IPS-18a (cell line): Measurements from ENCODE around the gene PIEZO1.
"Not testable (repeated sequence)": the region's sequence is repeated elsewhere in the genome, so short reads cannot be mapped to it uniquely, and the experiment has no call there.

Experiments
- H3K27ac ChIP-seq: one replicate; pipeline ENCODE4 v1.5.1; 2013; ENCODE audit warnings: low read length
- H3K27me3 ChIP-seq: one replicate; pipeline ENCODE4 v1.6.1; 2013; ENCODE audit warnings: mild to moderate bottlenecking, low read length; ENCODE audit not compliant: control insufficient read depth, insufficient read depth
- H3K36me3 ChIP-seq: one replicate; pipeline ENCODE4 v1.6.1; 2013; ENCODE audit warnings: low read depth, low read length; ENCODE audit not compliant: control insufficient read depth
- H3K4me1 ChIP-seq: one replicate; pipeline ENCODE4 v1.6.1; 2013; ENCODE audit warnings: low read depth, low read length; ENCODE audit not compliant: control insufficient read depth
- H3K4me3 ChIP-seq: one replicate; pipeline ENCODE4 v1.5.1; 2013; ENCODE audit warnings: low read length
- H3K9ac ChIP-seq: one replicate; pipeline ENCODE4 v1.6.1; 2013; ENCODE audit warnings: mild to moderate bottlenecking, low read length, moderate library complexity
- H3K9me3 ChIP-seq: one replicate; pipeline ENCODE4 v1.6.1; 2013; ENCODE audit warnings: low read depth, low read length; ENCODE audit not compliant: control insufficient read depth

PIEZO1 gene

GRCh38 chr16:88823646-88824045, 38.6 kb upstream of the PIEZO1 start:
- H3K27ac ChIP-seq, H3K27me3 ChIP-seq, H3K9ac ChIP-seq, H3K4me1 ChIP-seq, H3K9me3 ChIP-seq, H3K4me3 ChIP-seq, H3K36me3 ChIP-seq: not testable (repeated sequence)

GRCh38 chr16:88822281-88823040, 37.4 kb upstream of the PIEZO1 start:
- Histone ChIP-seq H3K27ac (no peak overlapping the region), H3K9me3 (no peaks in the 10 kb centered on the region), H3K4me1 (no peaks in the 10 kb centered on the region)

GRCh38 chr16:88821168-88821850, 36.3 kb upstream of the PIEZO1 start:
- H3K9ac ChIP-seq, result no peak overlapping the region
- no peaks in the 10 kb centered on the region for H3K27me3 ChIP-seq
- no peaks in the 10 kb centered on the region for H3K36me3 ChIP-seq
- H3K4me1 ChIP-seq, result no peaks in the 10 kb centered on the region
- no peaks in the 10 kb centered on the region for H3K9me3 ChIP-seq
- H3K27ac ChIP-seq, result no peak overlapping the region
- no peak overlapping the region for H3K4me3 ChIP-seq

More at GRCh38 chr16:88822281-88823040, 37.4 kb upstream of the PIEZO1 start:
- no peak overlapping the region for H3K4me3 ChIP-seq
- H3K27me3 ChIP-seq, result no peaks in the 10 kb centered on the region
- no peak overlapping the region for H3K9ac ChIP-seq
- H3K36me3 ChIP-seq, result no peaks in the 10 kb centered on the region

- Histone ChIP-seq H3K36me3 (no peaks in the 10 kb centered on the region), H3K9me3 (no peaks in the 10 kb centered on the region), H3K9ac (no peak overlapping the region)
Measured at GRCh38 chr16:88820385-88821025, 35.5 kb upstream of the PIEZO1 start.

GRCh38 chr16:88819126-88819525, 34.1 kb upstream of the PIEZO1 start:
- no peak overlapping the region for H3K27ac ChIP-seq
- no peaks in the 10 kb centered on the region for H3K4me1 ChIP-seq
- H3K9me3 ChIP-seq, result no peaks in the 10 kb centered on the region
- no peak overlapping the region for H3K4me3 ChIP-seq
- H3K9ac ChIP-seq, result no peak overlapping the region
- no peaks in the 10 kb centered on the region for H3K36me3 ChIP-seq
- no peaks in the 10 kb centered on the region for H3K27me3 ChIP-seq

More at GRCh38 chr16:88820385-88821025, 35.5 kb upstream of the PIEZO1 start:
- Histone ChIP-seq H3K4me1 (no peaks in the 10 kb centered on the region), H3K27me3 (no peaks in the 10 kb centered on the region), H3K4me3 (no peak overlapping the region), H3K27ac (no peak overlapping the region)

GRCh38 chr16:88818575-88818874, 33.5 kb upstream of the PIEZO1 start:
- Histone ChIP-seq H3K9me3 (no peaks in the 10 kb centered on the region), H3K27ac (no peak overlapping the region), H3K4me3 (no peak overlapping the region), H3K4me1 (no peaks in the 10 kb centered on the region), H3K36me3 (no peaks in the 10 kb centered on the region), H3K27me3 (no peaks in the 10 kb centered on the region), H3K9ac (no peak overlapping the region)

- H3K4me1 ChIP-seq, result no peaks in the 10 kb centered on the region
- no peaks in the 10 kb centered on the region for H3K27me3 ChIP-seq
- no peak overlapping the region for H3K9ac ChIP-seq
- no peaks in the 10 kb centered on the region for H3K9me3 ChIP-seq
- no peak overlapping the region for H3K4me3 ChIP-seq
- no peak overlapping the region for H3K27ac ChIP-seq
- no peaks in the 10 kb centered on the region for H3K36me3 ChIP-seq
Measured at GRCh38 chr16:88817785-88818574, 33.0 kb upstream of the PIEZO1 start.

GRCh38 chr16:88816736-88817535, 31.9 kb upstream of the PIEZO1 start:
- H3K27ac ChIP-seq, result no peak overlapping the region
- no peak overlapping the region for H3K9ac ChIP-seq
- H3K4me1 ChIP-seq, result no peaks in the 10 kb centered on the region
- H3K27me3 ChIP-seq, result no peaks in the 10 kb centered on the region
- no peak overlapping the region for H3K4me3 ChIP-seq
- H3K9me3 ChIP-seq, result no peaks in the 10 kb centered on the region
- no peaks in the 10 kb centered on the region for H3K36me3 ChIP-seq

GRCh38 chr16:88815901-88816589, 31.0 kb upstream of the PIEZO1 start:
- H3K9ac ChIP-seq, result no peak overlapping the region
- H3K27me3 ChIP-seq, result no peaks in the 10 kb centered on the region
- no peak overlapping the region for H3K27ac ChIP-seq
- no peaks in the 10 kb centered on the region for H3K9me3 ChIP-seq
- H3K36me3 ChIP-seq, result no peaks in the 10 kb centered on the region
- no peak overlapping the region for H3K4me3 ChIP-seq
- H3K4me1 ChIP-seq, result no peaks in the 10 kb centered on the region

- Histone ChIP-seq H3K9ac (no peak overlapping the region), H3K36me3 (no peaks in the 10 kb centered on the region), H3K4me3 (no peak overlapping the region), H3K27me3 (no peaks in the 10 kb centered on the region), H3K27ac (no peak overlapping the region), H3K9me3 (no peaks in the 10 kb centered on the region), H3K4me1 (peaks cover 4% of the 10 kb centered on the region)
Measured at GRCh38 chr16:88815227-88815626, 30.2 kb upstream of the PIEZO1 start.
